Spleen (tissue), 11 donors: ENCODE measurements around the gene SUCLG2. TPM values are rescaled to one million over a fixed set of nuclear protein-coding genes. Genes with fewer than 3 reads are reported as not detected.

Experiments used
- DNase-seq: peaks from one replicate; pipeline ENCODE4 v3.0.0-alpha.2; 2020
- H3K27ac ChIP-seq, 8 donors: fragments of 200-600 bp; sonication (generic) in 7 of 8; 1 replicate in 4 of 8; 2 replicates in 4 of 8; pipeline versions ENCODE4 v1.5.0 to v1.8.0; 2016 to 2021; ENCODE audit warnings: inconsistent platforms in 4 of 8, mild to moderate bottlenecking in 4 of 8, moderate library complexity in 1 of 8
- H3K27me3 ChIP-seq, 7 donors: fragments of 200-600 bp; sonication (generic) in 6 of 7; replicated peaks in 1 of 7; 1 replicate in 4 of 7; 2 replicates in 3 of 7; pipeline versions ENCODE4 v1.5.0 to v1.8.0; 2016 to 2021; ENCODE audit warnings: inconsistent platforms in 3 of 7, mild to moderate bottlenecking in 1 of 7
- H3K36me3 ChIP-seq, 6 donors: fragments of 200-600 bp; sonication (generic) in 5 of 6; 1 replicate in 4 of 6; 2 replicates in 2 of 6; pipeline versions ENCODE4 v1.5.0 to v1.8.0; 2016 to 2021; ENCODE audit warnings: inconsistent platforms in 2 of 6
- H3K4me1 ChIP-seq, 6 donors: fragments of 200-600 bp; sonication (generic) in 5 of 6; 1 replicate in 3 of 6; 2 replicates in 3 of 6; pipeline versions ENCODE4 v1.5.0 to v1.8.0; 2016 to 2021; ENCODE audit warnings: inconsistent platforms in 3 of 6
- H3K4me3 ChIP-seq, 8 donors: fragments of 200-600 bp; sonication (generic) in 7 of 8; 1 replicate in 4 of 8; 2 replicates in 4 of 8; pipeline versions ENCODE4 v1.5.0 to v1.8.0; 2016 to 2021; ENCODE audit warnings: inconsistent platforms in 4 of 8, mild to moderate bottlenecking in 4 of 8, moderate library complexity in 2 of 8
- H3K9me3 ChIP-seq, 8 donors: fragments of 200-600 bp; sonication (generic) in 7 of 8; 1 replicate in 4 of 8; 2 replicates in 4 of 8; pipeline versions ENCODE4 v1.5.0 to v1.8.0; 2016 to 2021; ENCODE audit warnings: inconsistent platforms in 4 of 8
- CTCF ChIP-seq, 11 experiments: fragments of 200-600 bp in 7 of 11; fragments of 450-650 bp in 4 of 11; sonication (generic) in 4 of 11; IDR thresholded peaks in 8 of 11; conservative IDR thresholded peaks in 3 of 11; 1 replicate in 7 of 11; 2 replicates in 4 of 11; pipeline versions ENCODE4 v1.4.0 to v1.8.0; 2016 to 2021; ENCODE audit warnings: antibody characterized with exemption in 11 of 11, inconsistent platforms in 4 of 11, mild to moderate bottlenecking in 1 of 11
- POLR2A ChIP-seq, 3 donors: fragments of 450-650 bp; IDR thresholded peaks; one replicate each; pipeline ENCODE4 v1.5.1; 2017; ENCODE audit warnings: antibody characterized with exemption in 3 of 3, mild to moderate bottlenecking in 1 of 3
- POLR2AphosphoS5 ChIP-seq, 3 donors: sonication (generic); formaldehyde crosslinking; IDR thresholded peaks; one replicate each; pipeline ENCODE4 v1.5.1; 2017; ENCODE audit warnings: antibody characterized with exemption in 3 of 3
- WGBS, 5 donors: extraction: QIAGEN DNeasy Blood & Tissue Kit in 3 of 5; methylation state at CpG; one replicate each; pipeline versions ENCODE4 v1.1.5 to v1.1.7; 2013 to 2018; 5-methylcytosine and 5-hydroxymethylcytosine counted together
- intact Hi-C: fragments of 100-400 bp; cut with DNase I; formaldehyde crosslinking; loops from one replicate; pipeline ENCODE4 v1.15.0; 2023; ENCODE audit warnings: low total_unique reads
- polyA plus RNA-seq, 3 donors: library from polyadenylated mRNA; stranded (reverse); fragments of 200-250 nt; gene quantifications; one replicate each; pipeline ENCODE4 v1.2.1, GENCODE V29; 2013
- total RNA-seq, 7 donors: library from RNA; depleted of rRNA in 3 of 7; stranded (reverse); fragments of >200 nt in 3 of 7; fragmentation: NEBNext Ultra II Directional in 4 of 7; extraction: Animal tissue kit (Norgen Biotek cat#: 25700) in 4 of 7; gene quantifications; one replicate each; pipeline versions ENCODE4 v1.1.0 to v1.2.1, GENCODE V29; 2016 to 2021
- donor health status: healthy with polysubstance abuse.
- donor health status: DM: no; HTN: no; CAD: no; lungs with moderate emphysema.
- donor health status: DM: no; HTN: no; CAD: no.
- donor health status: Bipolar disorder and iron deficiency.
- donor health status: healthy.
- donor health status: DM: no; HTN: no; CAD: no.
- donor health status: DM: yes; HTN: yes; CAD: no.

The SUCLG2 gene
- total and polyA plus RNA-seq, 10 donors, result 31.5 to 75.6 (median 55.2) TPM

GRCh38 chr3:67361323-67361722 lies 293.1 kb downstream of the SUCLG2 start:
- H3K9me3 ChIP-seq, result no peaks in the 10 kb centered on the region
- H3K4me1 ChIP-seq, result no peaks in the 10 kb centered on the region
- TF ChIP-seq CTCF (IDR thresholded peaks at IDR 0.05 in 8 of 11, conservative IDR thresholded peaks at IDR 0.05 in 3 of 11) (no peak), POLR2A (IDR thresholded peaks at IDR 0.05) (no peak), POLR2AphosphoS5 (IDR thresholded peaks at IDR 0.05) (no peak)
- no peak for DNase-seq
- no peaks in the 10 kb centered on the region for H3K27me3 ChIP-seq
- intact Hi-C loops, result no loop called here
- 34 to 61% (median 48%) methylated on average over 5 of the region's 5 CpGs for WGBS, 5 donors
- no peak overlapping the region for H3K27ac ChIP-seq
- H3K36me3 ChIP-seq, result no peaks in the 10 kb centered on the region
- no peak overlapping the region for H3K4me3 ChIP-seq

- H3K9me3 ChIP-seq, result no peaks in the 10 kb centered on the region
- WGBS, 5 donors, result 23 to 34% (median 25%) methylated on average over 5 of the region's 5 CpGs
- H3K27me3 ChIP-seq, result no peaks in the 10 kb centered on the region
- DNase-seq, result no peak
- no peaks in the 10 kb centered on the region for H3K4me1 ChIP-seq
- no peaks in the 10 kb centered on the region for H3K36me3 ChIP-seq
- no peak for TF ChIP-seq POLR2A (IDR thresholded peaks at IDR 0.05)
- peak in 3 of 11 experiments; percentile 9 to 31 (median 13) for TF ChIP-seq CTCF (IDR thresholded peaks at IDR 0.05 in 8 of 11, conservative IDR thresholded peaks at IDR 0.05 in 3 of 11)
- H3K27ac ChIP-seq, result no peak overlapping the region
- intact Hi-C loops, result no loop called here
- H3K4me3 ChIP-seq, result no peak overlapping the region
Measured at GRCh38 chr3:67357610-67358458, 296.6 kb downstream of the SUCLG2 start.

- Histone ChIP-seq H3K27ac (no peak overlapping the region), H3K4me3 (no peak overlapping the region), H3K4me1 (no peaks in the 10 kb centered on the region), H3K36me3 (no peaks in the 10 kb centered on the region), H3K27me3 (no peaks in the 10 kb centered on the region), H3K9me3 (peaks cover 0 to 15% (median 10%) of the 10 kb centered on the region in 8 donors)
- intact Hi-C loops, result no loop called here
- TF ChIP-seq POLR2AphosphoS5 (IDR thresholded peaks at IDR 0.05), result no peak
- TF ChIP-seq CTCF (IDR thresholded peaks at IDR 0.05 in 8 of 11, conservative IDR thresholded peaks at IDR 0.05 in 3 of 11), result no peak
- TF ChIP-seq POLR2A (IDR thresholded peaks at IDR 0.05), result no peak
- no peak for DNase-seq
Measured at GRCh38 chr3:67349551-67350174, 304.7 kb downstream of the SUCLG2 start.

GRCh38 chr3:67346081-67346480 lies 308.3 kb downstream of the SUCLG2 start:
- Histone ChIP-seq H3K9me3 (peaks cover 0 to 33% (median 26%) of the 10 kb centered on the region in 8 donors), H3K27ac (no peak overlapping the region), H3K4me1 (no peaks in the 10 kb centered on the region), H3K36me3 (no peaks in the 10 kb centered on the region), H3K4me3 (no peak overlapping the region), H3K27me3 (no peaks in the 10 kb centered on the region)
- intact Hi-C loops, result no loop called here
- no peak for DNase-seq
- no peak for TF ChIP-seq CTCF (IDR thresholded peaks at IDR 0.05 in 8 of 11, conservative IDR thresholded peaks at IDR 0.05 in 3 of 11)
- TF ChIP-seq POLR2AphosphoS5 (IDR thresholded peaks at IDR 0.05), result no peak
- TF ChIP-seq POLR2A (IDR thresholded peaks at IDR 0.05), result no peak
